ENCODE results near the gene LGALS3BP. TPM values are rescaled to one million over a fixed set of nuclear protein-coding genes. Genes with fewer than 3 reads are reported as not detected.

The LGALS3BP gene
- total RNA-seq, 1 donor from 2014 or later: 365 TPM

- TF ChIP-seq, protein P1, sequence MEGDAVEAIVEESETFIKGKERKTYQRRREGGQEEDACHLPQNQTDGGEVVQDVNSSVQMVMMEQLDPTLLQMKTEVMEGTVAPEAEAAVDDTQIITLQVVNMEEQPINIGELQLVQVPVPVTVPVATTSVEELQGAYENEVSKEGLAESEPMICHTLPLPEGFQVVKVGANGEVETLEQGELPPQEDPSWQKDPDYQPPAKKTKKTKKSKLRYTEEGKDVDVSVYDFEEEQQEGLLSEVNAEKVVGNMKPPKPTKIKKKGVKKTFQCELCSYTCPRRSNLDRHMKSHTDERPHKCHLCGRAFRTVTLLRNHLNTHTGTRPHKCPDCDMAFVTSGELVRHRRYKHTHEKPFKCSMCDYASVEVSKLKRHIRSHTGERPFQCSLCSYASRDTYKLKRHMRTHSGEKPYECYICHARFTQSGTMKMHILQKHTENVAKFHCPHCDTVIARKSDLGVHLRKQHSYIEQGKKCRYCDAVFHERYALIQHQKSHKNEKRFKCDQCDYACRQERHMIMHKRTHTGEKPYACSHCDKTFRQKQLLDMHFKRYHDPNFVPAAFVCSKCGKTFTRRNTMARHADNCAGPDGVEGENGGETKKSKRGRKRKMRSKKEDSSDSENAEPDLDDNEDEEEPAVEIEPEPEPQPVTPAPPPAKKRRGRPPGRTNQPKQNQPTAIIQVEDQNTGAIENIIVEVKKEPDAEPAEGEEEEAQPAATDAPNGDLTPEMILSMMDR (IDR thresholded peaks at IDR 0.05): no peak
- intact Hi-C loops (cut with DNase I): loop anchor here (10.0 kb wide), 1 partner anchor 278 kb away; no protein-coding TSS in a partner anchor
- no peaks in the 10 kb centered on the region for H3K36me3 ChIP-seq
- H3K9me3 ChIP-seq: no peaks in the 10 kb centered on the region
- peaks cover 30 to 54% of the 10 kb centered on the region in 2 donors for H3K4me1 ChIP-seq
- peak overlapping the region; percentile 86 to 89 for H3K27ac ChIP-seq
- peak in 1 of 2 donors; percentile 72 for DNase-seq (ENCODE audit: low spot score in 2 of 2)
- peak overlapping the region; percentile 42 to 93 for H3K4me3 ChIP-seq
- no peaks in the 10 kb centered on the region for H3K27me3 ChIP-seq
These were observed 46.9 kb upstream of the LGALS3BP start for GRCh38 chr17:79026376-79027273.

GRCh38 chr17:79024901-79025737 is 45.4 kb upstream of the LGALS3BP start:
- DNase-seq (ENCODE audit: low spot score in 2 of 2): peak in 1 of 2 donors; percentile 75
- peaks cover 38 to 69% of the 10 kb centered on the region in 2 donors for H3K4me1 ChIP-seq
- peak overlapping the region; percentile 68 to 93 for H3K4me3 ChIP-seq
- no peaks in the 10 kb centered on the region for H3K27me3 ChIP-seq
- intact Hi-C loops (cut with DNase I): loop anchor here (5.0 to 10.0 kb wide), 2 partner anchors 88 to 280 kb away; no protein-coding TSS in a partner anchor
- H3K27ac ChIP-seq: peak overlapping the region; percentile 86 to 89
- no peaks in the 10 kb centered on the region for H3K9me3 ChIP-seq
- TF ChIP-seq, protein P1 (IDR thresholded peaks at IDR 0.05): no peak
- no peaks in the 10 kb centered on the region for H3K36me3 ChIP-seq

GRCh38 chr17:79023886-79024771 is 44.4 kb upstream of the LGALS3BP start, which contains the start of gene C1QTNF1:
Gene C1QTNF1, plus strand, starts transcription at chr17:79024169. Its CDS starts 19,800 bp downstream, at chr17:79043969.
- Histone ChIP-seq H3K9me3 (no peaks in the 10 kb centered on the region), H3K36me3 (no peaks in the 10 kb centered on the region), H3K4me3 (peak within 1 kb of the TSS; percentile 68 to 93), H3K27ac (peak within 1 kb of the TSS; percentile 86 to 89), H3K4me1 (peaks cover 38 to 79% of the 10 kb centered on the region in 2 donors), H3K27me3 (no peaks in the 10 kb centered on the region)
- TF ChIP-seq, protein P1 (IDR thresholded peaks at IDR 0.05): peak; percentile 51 to 66 (median 61)
- DNase-seq (ENCODE audit: low spot score in 2 of 2): peak in 1 of 2 donors; percentile 77
- intact Hi-C loops (cut with DNase I): loop anchor here (5.0 to 10.0 kb wide), 2 partner anchors 87 to 281 kb away; no protein-coding TSS in a partner anchor

GRCh38 chr17:79023180-79023705 is 43.5 kb upstream of the LGALS3BP start:
- intact Hi-C loops (cut with DNase I): loop anchor here (5.0 to 10.0 kb wide), 2 partner anchors 86 to 282 kb away; no protein-coding TSS in a partner anchor
- Histone ChIP-seq H3K4me1 (peaks cover 38 to 81% of the 10 kb centered on the region in 2 donors), H3K27me3 (no peaks in the 10 kb centered on the region), H3K27ac (peak overlapping the region; percentile 86 to 89), H3K36me3 (no peaks in the 10 kb centered on the region), H3K9me3 (no peaks in the 10 kb centered on the region), H3K4me3 (peak overlapping the region; percentile 68 to 93)
- TF ChIP-seq, protein P1 (IDR thresholded peaks at IDR 0.05): no peak
- DNase-seq (ENCODE audit: low spot score in 2 of 2): peak in 1 of 2 donors; percentile 73

Measured in ascending aorta (tissue), 2 donors.